H9 (cell line): ENCODE data around the gene TMPRSS5. TPM values are rescaled to one million over a fixed set of nuclear protein-coding genes. Genes with fewer than 3 reads are reported as not detected.

ENCODE experiments used
- DNase-seq: peaks from one replicate; pipeline ENCODE4 v3.0.0-alpha.2; 2017
- H2AFZ ChIP-seq: one replicate; pipeline ENCODE4 v1.6.1; 2013; ENCODE audit warnings: mild to moderate bottlenecking, low read length, control low read depth, moderate library complexity
- H2AK5ac ChIP-seq: 2 replicates; pipeline ENCODE4 v1.6.1; 2013; ENCODE audit warnings: low read length, control low read depth, mixed read lengths; ENCODE audit not compliant: insufficient read length
- H2BK120ac ChIP-seq: one replicate; pipeline ENCODE4 v1.6.1; 2013; ENCODE audit warnings: low read depth, mild to moderate bottlenecking, low read length, control low read depth, inconsistent platforms; ENCODE audit not compliant: poor library complexity, severe bottlenecking
- H2BK12ac ChIP-seq: 2 replicates; pipeline ENCODE4 v1.6.1; 2013; ENCODE audit warnings: low read length, control low read depth, mixed read lengths, low read depth; ENCODE audit not compliant: insufficient read length
- H2BK15ac ChIP-seq: 2 replicates; pipeline ENCODE4 v1.6.1; 2013; ENCODE audit warnings: low read depth, low read length, control low read depth
- H2BK20ac ChIP-seq: one replicate; pipeline ENCODE4 v1.6.1; 2013; ENCODE audit warnings: low read depth, mild to moderate bottlenecking, low read length, control low read depth, inconsistent platforms; ENCODE audit not compliant: poor library complexity, severe bottlenecking
- H2BK5ac ChIP-seq: 2 replicates; pipeline ENCODE4 v1.6.1; 2013; ENCODE audit warnings: low read length, control low read depth, mixed read lengths; ENCODE audit not compliant: insufficient read length
- H3K14ac ChIP-seq: 2 replicates; pipeline ENCODE4 v1.6.1; 2013; ENCODE audit warnings: low read length, control low read depth; ENCODE audit not compliant: insufficient read depth
- H3K18ac ChIP-seq: 2 replicates; pipeline ENCODE4 v1.6.1; 2013; ENCODE audit warnings: low read depth, mild to moderate bottlenecking, mixed read lengths, low read length, control low read depth; ENCODE audit not compliant: insufficient read length
- H3K23ac ChIP-seq: 2 replicates; pipeline ENCODE4 v1.6.1; 2013; ENCODE audit warnings: low read length, control low read depth, mixed read lengths, low read depth; ENCODE audit not compliant: insufficient read length
- H3K23me2 ChIP-seq: 2 replicates; pipeline ENCODE4 v1.6.1; 2013; ENCODE audit warnings: low read depth, mild to moderate bottlenecking, mixed read lengths, low read length, control low read depth; ENCODE audit not compliant: insufficient read length, poor library complexity, severe bottlenecking
- H3K27ac ChIP-seq: 2 replicates; pipeline ENCODE4 v1.5.1; 2013; ENCODE audit warnings: low read length, control low read depth, mixed read lengths, low read depth; ENCODE audit not compliant: insufficient read length
- H3K27me3 ChIP-seq: 2 replicates; pipeline ENCODE4 v1.6.1; 2013; ENCODE audit warnings: low read length, control low read depth, inconsistent platforms; ENCODE audit not compliant: insufficient read depth
- H3K4ac ChIP-seq: 2 replicates; pipeline ENCODE4 v1.6.1; 2013; ENCODE audit warnings: low read depth, mild to moderate bottlenecking, control low read depth, inconsistent platforms, low read length, moderate library complexity
- H3K4me1 ChIP-seq: 2 replicates; pipeline ENCODE4 v1.6.1; 2013; ENCODE audit warnings: low read length, control low read depth, inconsistent platforms; ENCODE audit not compliant: insufficient read depth
- H3K4me2 ChIP-seq: 2 replicates; pipeline ENCODE4 v1.6.1; 2013; ENCODE audit warnings: low read length, control low read depth, mixed read lengths; ENCODE audit not compliant: insufficient read length, insufficient read depth
- H3K56ac ChIP-seq: 2 replicates; pipeline ENCODE4 v1.6.1; 2013; ENCODE audit warnings: low read depth, mild to moderate bottlenecking, mixed read lengths, low read length, control low read depth; ENCODE audit not compliant: insufficient read length
- H3K79me1 ChIP-seq: 2 replicates; pipeline ENCODE4 v1.6.1; 2013; ENCODE audit warnings: low read depth, mild to moderate bottlenecking, moderate library complexity, low read length, control low read depth, inconsistent platforms; ENCODE audit not compliant: insufficient read depth, poor library complexity, severe bottlenecking
- H3K79me2 ChIP-seq: 2 replicates; pipeline ENCODE4 v1.6.1; 2013; ENCODE audit warnings: low read length, control low read depth, inconsistent platforms; ENCODE audit not compliant: insufficient read depth
- H3K9ac ChIP-seq: 2 replicates; pipeline ENCODE4 v1.6.1; 2013; ENCODE audit warnings: low read length, control low read depth, mixed read lengths; ENCODE audit not compliant: insufficient read length; ENCODE audit errors: extremely low read depth
- H3K9me3 ChIP-seq: one replicate; pipeline ENCODE4 v1.6.1; 2013; ENCODE audit warnings: low read depth, low read length, inconsistent platforms; ENCODE audit not compliant: control insufficient read depth
- H3T11ph ChIP-seq: one replicate; pipeline ENCODE4 v1.6.1; 2013; ENCODE audit warnings: mild to moderate bottlenecking, low read length, control low read depth, inconsistent platforms
- H4K20me1 ChIP-seq: one replicate; pipeline ENCODE4 v1.6.1; 2013; ENCODE audit not compliant: control insufficient read depth, insufficient read length, insufficient read depth
- H4K5ac ChIP-seq: 2 replicates; pipeline ENCODE4 v1.6.1; 2013; ENCODE audit warnings: low read depth, mild to moderate bottlenecking, mixed read lengths, low read length, control low read depth; ENCODE audit not compliant: insufficient read length
- H4K8ac ChIP-seq: replicated peaks from 2 replicates; pipeline ENCODE4 v1.6.1; 2013; ENCODE audit warnings: low read length, control low read depth, mixed read lengths, low read depth; ENCODE audit not compliant: insufficient read length
- H4K91ac ChIP-seq: 2 replicates; pipeline ENCODE4 v1.6.1; 2013; ENCODE audit warnings: low read depth, mild to moderate bottlenecking, moderate library complexity, mixed read lengths, low read length, control low read depth; ENCODE audit not compliant: insufficient read length
- H3K27ac Mint-ChIP-seq, 3 experiments: 2 replicates in 2 of 3; 3 replicates in 1 of 3; pipeline ENCODE4 v1.8.0; 2020 to 2021; ENCODE audit warnings: mixed read lengths in 3 of 3, mild to moderate bottlenecking in 1 of 3, moderate library complexity in 1 of 3
- H3K27me3 Mint-ChIP-seq: 2 replicates; pipeline ENCODE4 v1.8.0; 2021; ENCODE audit warnings: low read depth, mild to moderate bottlenecking, moderate library complexity, mixed read lengths
- H3K36me3 Mint-ChIP-seq, 3 experiments: 2 replicates in 2 of 3; 3 replicates in 1 of 3; pipeline ENCODE4 v1.8.0; 2020 to 2021; ENCODE audit warnings: low read depth in 3 of 3, mixed read lengths in 3 of 3; ENCODE audit not compliant: insufficient read depth in 1 of 3
- H3K4me1 Mint-ChIP-seq, 2 experiments: 2 replicates each; pipeline ENCODE4 v1.8.0; 2020; ENCODE audit warnings: mixed read lengths in 2 of 2
- H3K4me3 Mint-ChIP-seq, 2 experiments: 2 replicates in 1 of 2; 3 replicates in 1 of 2; pipeline ENCODE4 v1.8.0; 2020 to 2021; ENCODE audit warnings: mild to moderate bottlenecking in 2 of 2, mixed read lengths in 2 of 2, moderate library complexity in 1 of 2
- H3K9me3 Mint-ChIP-seq, 2 experiments: 2 replicates in 1 of 2; 3 replicates in 1 of 2; pipeline ENCODE4 v1.8.0; 2020; ENCODE audit warnings: mild to moderate bottlenecking in 2 of 2, mixed read lengths in 2 of 2, moderate library complexity in 1 of 2
- WGBS: extraction: QIAGEN DNeasy Blood & Tissue Kit; methylation state at CpG from one replicate; pipeline ENCODE4 v1.1.7; 2013; ENCODE audit warnings: missing lambda C conversion rate, low lambda C conversion rate, mixed read lengths; ENCODE audit not compliant: insufficient read length; ENCODE audit errors: extremely low coverage; 5-methylcytosine and 5-hydroxymethylcytosine counted together
- total RNA-seq: library from RNA; stranded (reverse); gene quantifications from 2 replicates; pipeline ENCODE4 v1.2.1, GENCODE V29; 2021
- TF ChIP-seq, protein P1 (sequence below): fragments of 200-600 bp; sonication (generic); conservative IDR thresholded peaks from 3 replicates; pipeline ENCODE4 v1.8.0; 2021; ENCODE audit warnings: antibody characterized with exemption, mild to moderate bottlenecking

Gene TMPRSS5
- total RNA-seq, 1 experiment from 2014 or later = 0.37 TPM

DNA sequence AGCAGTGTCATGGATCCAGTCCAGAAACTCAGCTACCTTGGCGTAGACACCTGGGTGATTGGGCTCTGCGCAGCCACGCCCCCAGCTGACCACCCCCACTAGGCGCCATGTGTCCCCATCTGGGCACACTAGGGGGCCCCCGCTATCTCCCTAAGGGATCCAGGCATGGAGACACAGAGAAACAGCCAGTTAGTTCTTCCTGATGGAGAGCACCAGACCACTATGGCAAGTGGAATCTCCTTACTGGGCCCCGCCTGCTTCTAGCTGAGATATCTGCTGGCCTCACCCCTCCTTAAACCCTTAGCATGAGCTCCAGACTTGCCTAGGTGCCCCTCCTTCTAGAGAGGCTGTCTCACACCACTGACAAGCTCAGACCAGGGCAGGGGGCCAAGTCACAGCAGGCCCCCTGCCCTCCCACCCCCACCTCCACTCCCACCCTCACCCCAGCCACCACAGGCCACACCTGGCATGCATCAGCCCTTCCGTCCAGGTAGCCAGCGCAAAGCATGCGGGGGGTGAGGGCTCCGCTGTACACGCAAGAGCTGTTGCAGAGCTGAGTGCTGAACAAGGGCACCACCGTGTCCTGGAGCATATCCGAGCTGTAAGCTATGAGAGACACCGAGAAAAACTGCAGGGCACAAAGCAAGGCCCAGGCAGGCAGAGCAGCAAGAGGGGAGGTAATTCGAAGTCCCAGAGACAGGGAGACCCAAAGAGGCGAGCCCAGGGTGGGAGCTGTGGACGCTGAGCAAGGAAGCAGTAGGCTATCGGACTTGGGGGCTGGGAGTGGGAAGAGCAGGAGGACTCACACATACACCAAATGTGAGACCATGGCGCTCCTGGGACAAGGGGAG is 16.1 kb downstream of the TMPRSS5 start:
- Histone ChIP-seq H2BK120ac (no peak overlapping the region), H3K79me2 (no peaks in the 10 kb centered on the region), H3K4ac (no peak overlapping the region), H3K4me1 (0 out of 2 replicates have a peak, but pooled peaks cover 3% of the 10 kb centered on the region), H3K27ac (no peak overlapping the region), H4K20me1 (no peaks in the 10 kb centered on the region), H3K14ac (no peak overlapping the region), H2AFZ (no peak overlapping the region), H3K79me1 (no peaks in the 10 kb centered on the region), H2BK20ac (no peak overlapping the region), H3K9me3 (no peaks in the 10 kb centered on the region), H3T11ph (no peak overlapping the region), H2BK12ac (no peak overlapping the region), H3K4me2 (no peak overlapping the region), H4K8ac (no peak overlapping the region), H3K9ac (no peak overlapping the region), H2BK15ac (no peak overlapping the region), H3K27me3 (no peaks in the 10 kb centered on the region), H2AK5ac (no peak overlapping the region), H3K56ac (no peak overlapping the region), H3K18ac (no peak overlapping the region), H4K5ac (no peak overlapping the region), H3K23me2 (no peaks in the 10 kb centered on the region), H3K23ac (no peak overlapping the region), H4K91ac (no peak overlapping the region), H2BK5ac (no peak overlapping the region)
- peaks cover 4 to 6% of the 10 kb centered on the region in 2 experiments; a peak in 3 of 4 replicates for H3K4me1 Mint-ChIP-seq
- WGBS = no CpG with 5 or more reads among the region's 19 CpGs
- no peaks in the 10 kb centered on the region for H3K9me3 Mint-ChIP-seq
- H3K27ac Mint-ChIP-seq = peak overlapping the region in 1 of 3 experiments; percentile 23; a peak in 3 of 7 replicates
- H3K27me3 Mint-ChIP-seq = peaks cover 2% of the 10 kb centered on the region
- no peak for DNase-seq
- TF ChIP-seq, protein P1, sequence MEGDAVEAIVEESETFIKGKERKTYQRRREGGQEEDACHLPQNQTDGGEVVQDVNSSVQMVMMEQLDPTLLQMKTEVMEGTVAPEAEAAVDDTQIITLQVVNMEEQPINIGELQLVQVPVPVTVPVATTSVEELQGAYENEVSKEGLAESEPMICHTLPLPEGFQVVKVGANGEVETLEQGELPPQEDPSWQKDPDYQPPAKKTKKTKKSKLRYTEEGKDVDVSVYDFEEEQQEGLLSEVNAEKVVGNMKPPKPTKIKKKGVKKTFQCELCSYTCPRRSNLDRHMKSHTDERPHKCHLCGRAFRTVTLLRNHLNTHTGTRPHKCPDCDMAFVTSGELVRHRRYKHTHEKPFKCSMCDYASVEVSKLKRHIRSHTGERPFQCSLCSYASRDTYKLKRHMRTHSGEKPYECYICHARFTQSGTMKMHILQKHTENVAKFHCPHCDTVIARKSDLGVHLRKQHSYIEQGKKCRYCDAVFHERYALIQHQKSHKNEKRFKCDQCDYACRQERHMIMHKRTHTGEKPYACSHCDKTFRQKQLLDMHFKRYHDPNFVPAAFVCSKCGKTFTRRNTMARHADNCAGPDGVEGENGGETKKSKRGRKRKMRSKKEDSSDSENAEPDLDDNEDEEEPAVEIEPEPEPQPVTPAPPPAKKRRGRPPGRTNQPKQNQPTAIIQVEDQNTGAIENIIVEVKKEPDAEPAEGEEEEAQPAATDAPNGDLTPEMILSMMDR = no peak
- no peaks in the 10 kb centered on the region for H3K36me3 Mint-ChIP-seq
- H3K4me3 Mint-ChIP-seq = no peak overlapping the region
